Subcutaneous abdominal adipose tissue (tissue), 5 donors: ENCODE results near the gene KHSRP.

Source experiments
- H3K27ac ChIP-seq: one replicate; pipeline ENCODE4 v1.7.0; 2013; ENCODE audit warnings: low read depth, mild to moderate bottlenecking, inconsistent platforms, low read length, moderate library complexity
- H3K27me3 ChIP-seq, 5 donors: one replicate each; pipeline ENCODE4 v1.7.0; 2013; ENCODE audit warnings: low read length in 5 of 5, inconsistent platforms in 1 of 5; ENCODE audit not compliant: control insufficient read depth in 5 of 5, insufficient read depth in 4 of 5
- H3K36me3 ChIP-seq, 5 donors: one replicate each; pipeline ENCODE4 v1.7.0; 2013; ENCODE audit warnings: low read length in 5 of 5; ENCODE audit not compliant: control insufficient read depth in 5 of 5, insufficient read depth in 5 of 5
- H3K4me1 ChIP-seq, 5 donors: one replicate each; pipeline ENCODE4 v1.7.0; 2013; ENCODE audit warnings: low read length in 5 of 5, mild to moderate bottlenecking in 3 of 5, moderate library complexity in 1 of 5; ENCODE audit not compliant: control insufficient read depth in 5 of 5, insufficient read depth in 5 of 5
- H3K4me3 ChIP-seq, 5 donors: one replicate each; pipeline ENCODE4 v1.7.0; 2013; ENCODE audit warnings: low read length in 5 of 5, low read depth in 1 of 5
- H3K9ac ChIP-seq, 5 donors: one replicate each; pipeline ENCODE4 v1.7.0; 2013; ENCODE audit warnings: low read length in 5 of 5, mild to moderate bottlenecking in 4 of 5, moderate library complexity in 3 of 5
- H3K9me3 ChIP-seq, 5 donors: one replicate each; pipeline ENCODE4 v1.7.0; 2013; ENCODE audit warnings: low read length in 5 of 5; ENCODE audit not compliant: control insufficient read depth in 5 of 5
- donor health status: healthy.
- donor health status: healthy.
- donor health status: healthy.
- donor health status: healthy.
- donor health status: healthy.

The KHSRP gene

GRCh38 chr19:6452223-6452614 is 27.6 kb upstream of the KHSRP start:
- Histone ChIP-seq H3K4me1 (no peaks in the 10 kb centered on the region), H3K4me3 (no peak overlapping the region), H3K9ac (no peak overlapping the region), H3K9me3 (peaks cover 0 to 17% (median 15%) of the 10 kb centered on the region in 5 donors), H3K36me3 (peaks cover 0 to 39% (median 22%) of the 10 kb centered on the region in 5 donors), H3K27me3 (no peaks in the 10 kb centered on the region), H3K27ac (no peak overlapping the region)

GRCh38 chr19:6451583-6452222 is 27.1 kb upstream of the KHSRP start:
- no peaks in the 10 kb centered on the region for H3K4me1 ChIP-seq
- peaks cover 0 to 42% (median 22%) of the 10 kb centered on the region in 5 donors for H3K36me3 ChIP-seq
- H3K27me3 ChIP-seq, result no peaks in the 10 kb centered on the region
- no peak overlapping the region for H3K4me3 ChIP-seq
- no peak overlapping the region for H3K9ac ChIP-seq
- peaks cover 0 to 17% (median 15%) of the 10 kb centered on the region in 5 donors for H3K9me3 ChIP-seq
- H3K27ac ChIP-seq, result no peak overlapping the region

- Histone ChIP-seq H3K9ac (no peak overlapping the region), H3K27ac (no peak overlapping the region), H3K9me3 (peaks cover 0 to 18% (median 15%) of the 10 kb centered on the region in 5 donors), H3K27me3 (no peaks in the 10 kb centered on the region), H3K4me1 (no peaks in the 10 kb centered on the region), H3K36me3 (peaks cover 0 to 37% (median 20%) of the 10 kb centered on the region in 5 donors), H3K4me3 (no peak overlapping the region)
Measured at GRCh38 chr19:6450166-6450565, 25.6 kb upstream of the KHSRP start.

- H3K4me1 ChIP-seq, result no peaks in the 10 kb centered on the region
- H3K27me3 ChIP-seq, result no peaks in the 10 kb centered on the region
- no peak overlapping the region for H3K27ac ChIP-seq
- H3K9me3 ChIP-seq, result peaks cover 0 to 3% (median 0%) of the 10 kb centered on the region in 5 donors
- no peak overlapping the region for H3K9ac ChIP-seq
- peaks cover 0 to 21% (median 3%) of the 10 kb centered on the region in 5 donors for H3K36me3 ChIP-seq
- H3K4me3 ChIP-seq, result no peak overlapping the region
Measured at GRCh38 chr19:6448045-6448444, 23.4 kb upstream of the KHSRP start.

GRCh38 chr19:6446452-6446851 is 21.8 kb upstream of the KHSRP start:
- H3K4me1 ChIP-seq, result no peaks in the 10 kb centered on the region
- H3K9ac ChIP-seq, result no peak overlapping the region
- H3K4me3 ChIP-seq, result no peak overlapping the region
- no peaks in the 10 kb centered on the region for H3K27me3 ChIP-seq
- H3K9me3 ChIP-seq, result peaks cover 0 to 3% (median 0%) of the 10 kb centered on the region in 5 donors
- no peak overlapping the region for H3K27ac ChIP-seq
- peaks cover 0 to 13% (median 2%) of the 10 kb centered on the region in 5 donors for H3K36me3 ChIP-seq

GRCh38 chr19:6443986-6444385 is 19.4 kb upstream of the KHSRP start:
- H3K9me3 ChIP-seq, result peaks cover 0 to 3% (median 0%) of the 10 kb centered on the region in 5 donors
- H3K36me3 ChIP-seq, result peaks cover 0 to 9% (median 2%) of the 10 kb centered on the region in 5 donors
- no peaks in the 10 kb centered on the region for H3K27me3 ChIP-seq
- H3K27ac ChIP-seq, result no peak overlapping the region
- no peaks in the 10 kb centered on the region for H3K4me1 ChIP-seq
- no peak overlapping the region for H3K9ac ChIP-seq
- no peak overlapping the region for H3K4me3 ChIP-seq

GRCh38 chr19:6442087-6442688 is 17.6 kb upstream of the KHSRP start:
- Histone ChIP-seq H3K4me3 (no peak overlapping the region), H3K27ac (no peak overlapping the region), H3K27me3 (peaks cover 0 to 2% (median 0%) of the 10 kb centered on the region in 5 donors), H3K36me3 (peaks cover 0 to 7% (median 2%) of the 10 kb centered on the region in 5 donors), H3K9me3 (peaks cover 0 to 3% (median 0%) of the 10 kb centered on the region in 5 donors), H3K9ac (no peak overlapping the region), H3K4me1 (no peaks in the 10 kb centered on the region)

- peaks cover 0 to 2% (median 0%) of the 10 kb centered on the region in 5 donors for H3K36me3 ChIP-seq
- H3K4me1 ChIP-seq, result no peaks in the 10 kb centered on the region
- no peak overlapping the region for H3K4me3 ChIP-seq
- H3K9ac ChIP-seq, result no peak overlapping the region
- H3K9me3 ChIP-seq, result no peaks in the 10 kb centered on the region
- H3K27ac ChIP-seq, result no peak overlapping the region
- peaks cover 0 to 2% (median 0%) of the 10 kb centered on the region in 5 donors for H3K27me3 ChIP-seq
Measured at GRCh38 chr19:6440905-6441304, 16.3 kb upstream of the KHSRP start.

GRCh38 chr19:6439743-6440142 is 15.1 kb upstream of the KHSRP start:
- Histone ChIP-seq H3K27me3 (peaks cover 0 to 2% (median 0%) of the 10 kb centered on the region in 5 donors), H3K27ac (no peak overlapping the region)

GRCh38 chr19:6433663-6434062 is 9.1 kb upstream of the KHSRP start, which contains the start of gene SLC25A41:
Gene SLC25A41, minus strand, starts transcription at chr19:6433763. Its CDS starts 70 bp downstream, at chr19:6433693.
- no peaks in the 10 kb centered on the region for H3K4me1 ChIP-seq
- no peak within 1 kb of the TSS for H3K27ac ChIP-seq
- no peaks in the 10 kb centered on the region for H3K36me3 ChIP-seq
- H3K27me3 ChIP-seq, result peaks cover 0 to 2% (median 0%) of the 10 kb centered on the region in 5 donors
- H3K9me3 ChIP-seq, result no peaks in the 10 kb centered on the region
- H3K9ac ChIP-seq, result no peak within 1 kb of the TSS
- H3K4me3 ChIP-seq, result no peak within 1 kb of the TSS

More at GRCh38 chr19:6439743-6440142, 15.1 kb upstream of the KHSRP start:
- no peak overlapping the region for H3K9ac ChIP-seq
- H3K4me1 ChIP-seq, result no peaks in the 10 kb centered on the region
- H3K4me3 ChIP-seq, result no peak overlapping the region
- no peaks in the 10 kb centered on the region for H3K9me3 ChIP-seq
- H3K36me3 ChIP-seq, result no peaks in the 10 kb centered on the region
